HG03575 (cell line): Measurements from ENCODE around the gene FAM180A.

ENCODE experiments used
- ATAC-seq: cut with Tn5 transposase; IDR thresholded peaks from one replicate; pipeline ENCODE4 v1.9.1; 2021; ENCODE audit not compliant: unreplicated experiment, insufficient number of reproducible peaks, low FRiP score; ENCODE audit errors: extremely low read depth

Gene FAM180A

DNA sequence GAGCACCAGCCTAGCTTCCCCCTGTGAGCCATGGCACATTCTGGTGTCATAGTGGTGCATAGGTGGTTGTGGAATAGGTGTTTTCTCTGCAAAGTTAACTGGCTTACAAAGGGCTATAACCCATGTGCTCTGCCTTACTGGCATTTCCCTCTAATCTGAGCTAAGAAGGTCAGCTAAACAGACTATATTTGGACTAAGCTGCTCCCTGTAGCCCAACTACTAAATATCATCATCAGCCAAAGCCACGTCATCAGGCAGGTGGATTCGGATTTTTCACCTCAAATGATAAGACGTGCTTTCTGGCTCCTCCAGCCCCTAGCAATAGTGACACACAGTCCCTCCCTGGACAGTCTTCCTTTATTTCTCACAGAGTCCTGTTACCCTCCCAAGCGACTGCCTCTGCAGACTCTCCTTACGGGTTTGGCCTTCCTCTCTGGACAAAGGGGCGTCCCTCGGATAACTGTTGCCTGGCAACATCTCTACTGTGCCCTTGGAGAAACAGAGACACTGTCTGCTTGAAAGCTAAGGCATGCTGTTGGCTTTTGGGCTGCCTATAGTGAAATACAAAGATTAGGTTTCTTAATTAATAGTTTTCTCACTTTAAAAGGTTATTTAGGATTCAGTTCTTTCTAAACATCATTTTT lies 29.7 kb downstream of the FAM180A start:
- ATAC-seq: no peak

DNA sequence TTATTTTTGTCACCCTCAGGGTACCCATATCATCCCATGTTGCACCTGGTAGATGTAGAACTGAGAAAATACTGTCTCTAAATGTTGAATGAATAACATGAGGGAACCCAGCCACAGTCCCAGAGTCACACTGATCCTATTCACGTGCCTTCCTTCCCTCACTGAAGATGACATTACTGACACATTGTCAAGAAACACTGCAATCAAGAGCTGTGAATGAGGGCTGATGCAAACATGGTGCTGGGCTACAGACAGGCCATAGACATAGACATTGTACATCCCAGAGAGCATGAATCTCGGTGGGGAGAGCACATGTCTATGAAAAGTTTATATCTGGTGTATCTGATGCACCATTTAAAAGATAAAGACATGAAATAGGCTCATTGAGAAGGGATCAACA lies 30.4 kb downstream of the FAM180A start:
- no peak for ATAC-seq

DNA sequence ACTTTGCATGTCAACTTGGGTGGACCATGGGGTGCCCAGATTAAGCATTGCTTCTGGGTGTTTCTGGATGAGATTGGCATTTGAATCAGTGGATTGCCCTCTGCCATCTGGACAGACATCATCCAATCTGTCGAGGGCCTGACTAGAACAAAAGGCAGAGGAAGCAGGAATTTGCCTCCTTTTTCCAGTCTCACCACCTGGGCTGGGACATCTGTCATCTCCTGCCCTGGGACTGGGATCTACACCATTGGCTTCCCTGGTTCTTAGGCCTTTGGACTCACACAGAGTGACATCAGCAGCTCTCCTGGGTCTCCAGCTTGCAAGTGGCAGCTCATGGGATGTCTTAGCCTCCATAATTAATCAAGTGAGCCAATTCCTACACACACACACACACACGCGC lies 30.9 kb downstream of the FAM180A start:
- ATAC-seq: no peak

DNA sequence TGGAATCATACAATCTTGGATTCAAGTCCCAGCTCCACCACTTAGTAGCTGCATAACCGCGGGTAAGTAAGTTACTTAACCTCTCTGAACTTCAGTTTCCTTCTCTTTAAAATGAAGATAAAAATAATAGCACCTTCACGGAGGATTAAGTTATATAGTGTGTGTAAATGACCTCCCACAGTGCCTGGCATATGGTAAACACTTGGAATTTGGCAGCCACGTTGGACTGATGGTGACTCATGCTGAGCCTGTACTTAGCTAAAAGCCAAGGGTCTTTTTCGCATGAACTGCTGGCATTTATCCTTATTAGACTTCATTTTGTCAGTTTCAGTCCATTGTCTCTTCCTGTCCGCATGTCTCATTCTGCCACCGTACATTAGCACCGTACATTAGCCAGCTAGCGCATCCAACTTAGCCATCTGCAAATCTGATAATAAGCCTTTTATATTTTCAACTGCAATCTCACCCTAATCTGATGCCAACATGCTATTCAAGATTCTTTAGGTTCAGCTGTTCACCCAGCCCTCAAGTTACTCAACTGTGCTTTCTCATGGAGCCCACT lies 31.9 kb downstream of the FAM180A start:
- ATAC-seq: no peak

DNA sequence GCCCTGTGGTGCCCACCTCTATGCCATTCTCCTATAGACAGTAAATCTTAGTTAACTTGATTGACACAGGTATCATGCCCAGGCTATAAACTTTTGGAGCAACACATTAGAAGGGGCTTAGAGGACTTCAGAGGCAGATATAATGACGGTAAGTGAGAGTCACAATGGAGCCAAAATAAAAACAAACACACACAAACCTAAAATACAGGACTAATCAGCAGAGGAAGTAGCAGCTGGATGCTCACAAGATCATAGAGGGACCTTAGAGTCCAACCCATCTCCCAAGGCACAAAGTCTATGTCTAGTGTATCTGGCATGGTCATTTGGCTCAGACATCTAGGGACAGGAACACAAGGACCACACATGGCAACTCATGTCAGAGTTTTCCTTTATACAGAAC lies 32.9 kb downstream of the FAM180A start:
- no peak for ATAC-seq

DNA sequence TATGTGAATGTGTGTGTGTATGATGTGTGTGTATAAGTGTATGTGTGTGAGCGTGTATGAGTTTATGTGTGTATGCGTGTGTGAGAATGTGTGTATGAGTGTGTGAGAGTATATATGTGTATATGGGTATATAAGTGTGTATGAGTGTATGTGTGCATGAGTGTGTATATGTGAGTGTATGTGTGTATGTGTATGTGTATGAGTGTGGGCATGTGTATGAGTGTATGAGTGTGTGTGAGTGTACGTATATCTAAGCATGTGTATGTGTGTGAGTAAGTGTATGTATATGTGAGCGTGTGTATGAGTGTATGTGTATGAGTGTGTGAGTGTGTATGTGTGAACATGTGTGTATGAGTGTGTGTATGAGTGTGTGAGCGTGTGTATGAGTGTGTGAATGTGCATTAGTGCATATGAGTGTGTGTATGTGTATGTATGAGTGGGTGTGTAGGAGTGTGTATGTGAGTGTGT lies 33.5 kb downstream of the FAM180A start:
- no peak for ATAC-seq

DNA sequence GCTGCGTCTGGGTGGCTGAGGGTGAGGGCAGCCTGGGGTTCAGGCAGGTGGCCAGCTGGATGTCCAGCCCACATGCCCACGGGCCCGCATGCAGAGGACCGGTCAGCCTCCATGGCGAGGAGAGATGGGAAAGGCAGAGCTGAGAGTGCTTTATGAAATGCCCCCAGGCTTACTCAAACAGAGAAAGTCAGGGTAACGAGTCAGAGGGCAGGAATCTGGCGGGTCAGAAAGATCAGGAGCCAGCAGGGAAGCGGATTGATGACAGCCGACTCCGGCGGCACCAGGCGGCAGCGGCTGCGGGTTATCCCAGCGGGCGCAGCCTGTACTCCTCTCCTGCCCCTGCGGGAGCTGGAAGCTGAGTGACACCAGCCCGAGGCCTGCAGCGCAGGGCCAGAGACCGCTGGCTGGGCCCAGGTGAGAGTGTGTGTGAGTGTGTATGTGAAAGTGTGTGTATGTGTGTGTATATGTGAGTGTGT lies 34.0 kb downstream of the FAM180A start:
- no peak for ATAC-seq

DNA sequence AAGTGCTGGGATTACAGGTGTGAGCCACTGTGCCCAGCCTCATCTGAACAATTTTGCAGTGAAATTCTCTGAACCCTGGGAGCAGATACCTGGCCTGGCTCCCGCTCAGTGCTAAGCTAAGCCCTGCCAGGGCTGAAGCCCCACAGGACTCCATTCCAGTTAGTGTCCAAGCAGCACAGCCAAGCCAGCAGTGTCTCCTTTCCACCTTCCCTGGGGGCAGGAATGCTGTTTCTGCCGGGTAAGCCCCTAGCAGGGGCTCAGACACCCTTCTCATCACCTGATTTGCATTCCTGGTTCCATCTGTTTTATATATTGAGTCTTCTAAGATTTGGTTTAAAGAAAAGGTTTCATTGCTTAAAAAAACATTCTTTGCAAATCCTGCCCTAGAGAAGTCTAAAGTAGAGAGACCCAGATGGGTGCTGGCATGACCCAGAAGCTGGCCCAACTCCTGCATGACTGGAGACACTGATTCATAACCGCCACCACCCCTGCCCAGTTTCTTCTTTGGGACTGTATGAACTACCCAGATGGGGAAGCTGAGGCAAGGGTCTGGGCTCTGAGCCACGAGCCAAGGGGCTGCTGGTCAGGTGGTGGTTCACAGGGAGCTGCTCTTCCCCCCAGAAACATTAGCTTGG lies 34.7 kb downstream of the FAM180A start:
- no peak for ATAC-seq

DNA sequence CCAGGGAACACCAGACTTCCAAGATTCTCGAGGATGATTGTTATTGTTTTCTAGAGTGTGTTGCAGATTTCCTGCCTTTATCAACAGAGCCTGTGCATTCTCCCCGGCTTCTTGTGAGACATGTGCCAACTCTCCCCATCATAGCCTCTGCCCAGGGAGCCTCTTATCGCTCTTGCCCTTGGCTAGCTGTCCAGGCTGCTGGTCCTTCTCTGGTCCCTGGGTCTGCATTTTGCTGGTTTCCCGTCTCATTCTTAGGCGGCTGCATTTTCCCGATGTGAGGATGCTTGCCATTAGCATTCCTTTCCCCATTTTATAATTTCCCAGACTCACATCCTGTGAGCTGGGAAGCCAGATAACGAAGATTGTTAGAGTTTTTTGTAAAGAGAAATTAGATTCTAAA lies 35.8 kb downstream of the FAM180A start:
- ATAC-seq: no peak

DNA sequence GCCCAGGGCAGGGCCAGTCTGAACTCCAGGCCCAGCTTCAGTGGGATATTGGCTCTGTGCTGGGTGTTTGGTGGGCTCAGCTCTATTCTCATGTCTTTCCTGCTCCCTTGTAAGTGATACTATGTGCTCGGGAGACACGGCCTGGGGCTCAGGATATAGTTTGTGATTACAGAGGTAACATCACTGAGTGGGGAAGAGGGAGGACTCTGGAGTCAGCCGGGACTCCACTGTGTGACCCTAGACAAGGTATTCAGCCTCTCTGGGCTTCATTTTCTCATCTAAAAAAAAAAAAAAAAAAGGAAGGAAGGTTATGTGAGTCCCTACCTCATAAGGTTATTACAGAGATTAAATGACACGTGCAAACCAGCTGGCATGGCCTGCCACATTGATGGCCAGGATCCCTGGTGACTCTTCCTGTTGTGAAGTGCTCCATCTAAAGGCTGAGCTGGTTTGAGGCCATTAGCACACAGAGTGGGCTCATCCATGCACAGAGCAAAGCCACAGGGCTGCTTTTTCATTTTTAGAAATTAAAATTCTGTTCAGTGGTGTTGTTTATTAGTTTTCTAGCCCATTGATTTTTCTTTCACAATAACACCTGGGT lies 36.3 kb downstream of the FAM180A start:
- no peak for ATAC-seq

DNA sequence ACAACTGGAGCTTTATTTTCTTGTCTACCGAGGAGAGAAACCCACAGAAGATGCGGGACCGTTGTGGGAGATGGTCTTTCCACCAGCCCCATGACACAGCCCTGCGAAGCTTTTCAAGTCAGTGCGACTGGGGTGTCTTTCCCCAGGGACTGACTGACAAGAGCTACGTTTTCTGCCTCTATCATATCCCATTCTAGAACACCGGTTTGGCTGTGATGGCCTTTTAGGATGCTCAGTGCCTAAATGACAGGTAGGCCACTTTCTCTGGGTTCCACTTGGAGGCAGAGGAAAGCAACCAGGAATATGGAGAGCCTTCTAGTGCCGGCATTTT lies 37.5 kb downstream of the FAM180A start:
- ATAC-seq: no peak

DNA sequence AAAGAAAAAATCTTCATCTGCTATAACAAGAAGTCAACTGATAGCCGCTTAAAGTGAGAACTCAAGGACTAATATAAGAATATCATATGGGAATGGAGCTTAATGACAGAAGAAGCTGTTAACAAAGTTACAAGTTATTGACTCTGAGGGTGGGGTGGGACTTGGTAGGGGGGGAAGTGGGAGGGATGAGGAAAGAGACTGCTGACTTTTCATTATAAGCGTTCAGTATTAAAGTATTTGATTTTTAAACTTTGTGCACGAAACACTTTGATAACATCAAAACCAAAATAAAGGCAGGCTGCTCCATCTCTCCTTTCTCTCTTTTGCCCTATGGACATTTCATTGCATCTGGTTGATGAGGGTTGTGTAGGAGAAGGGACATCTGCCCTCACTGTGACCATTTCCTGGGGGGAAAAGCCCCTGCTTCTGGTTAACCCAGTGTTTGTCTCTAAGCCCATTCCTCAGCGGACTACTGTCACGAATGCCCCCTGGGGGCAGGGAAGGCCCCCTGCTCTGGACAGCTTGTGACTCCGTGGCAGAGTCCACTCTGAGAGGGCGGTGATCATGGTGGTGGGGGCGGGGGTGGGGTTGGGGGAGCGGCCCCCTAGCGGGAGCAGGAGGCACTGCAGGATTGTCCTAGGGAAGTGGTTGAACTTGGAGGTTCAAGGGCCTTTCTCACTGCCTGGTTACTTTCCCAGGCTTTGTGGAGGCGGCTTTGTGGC lies 38.0 kb downstream of the FAM180A start:
- ATAC-seq: no peak

DNA sequence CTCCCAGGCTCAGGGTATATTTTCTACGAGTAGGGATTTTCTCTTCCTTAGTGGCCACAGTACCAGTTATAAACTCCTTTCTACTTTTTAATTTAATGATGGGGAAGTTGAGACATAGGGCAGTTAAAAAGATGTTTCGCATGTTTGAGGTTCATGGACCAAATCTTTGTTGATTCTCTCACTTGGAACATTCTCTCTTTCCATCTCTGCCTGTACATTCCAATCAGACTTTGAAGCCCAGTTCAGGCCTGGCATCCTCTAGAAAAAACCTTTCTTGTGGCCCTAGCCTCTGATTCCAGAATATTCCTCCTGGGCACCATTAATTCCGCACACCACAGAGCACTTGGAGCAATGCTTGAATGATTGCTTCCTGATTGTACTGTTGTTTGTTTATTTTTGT lies 39.1 kb downstream of the FAM180A start:
- no peak for ATAC-seq

DNA sequence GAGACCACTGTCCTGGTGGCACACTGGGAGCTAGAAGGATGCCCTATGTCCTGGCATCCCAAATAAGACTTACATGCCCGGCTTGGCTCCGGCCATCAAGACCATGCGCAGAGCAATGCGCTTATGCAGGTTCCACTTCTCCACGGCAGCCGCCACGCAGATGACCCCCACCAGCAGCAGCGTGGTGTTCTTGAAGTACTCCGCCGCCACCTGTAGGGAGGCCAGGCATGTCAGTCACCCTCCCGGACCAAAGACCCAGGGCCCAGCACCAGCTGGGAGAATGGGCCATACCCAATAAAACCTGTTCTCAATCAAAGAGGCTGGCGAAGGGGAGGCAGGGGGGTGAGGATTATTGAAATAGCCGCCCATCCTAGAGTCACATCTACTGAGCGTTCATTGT lies 40.6 kb downstream of the FAM180A start:
- ATAC-seq: no peak

DNA sequence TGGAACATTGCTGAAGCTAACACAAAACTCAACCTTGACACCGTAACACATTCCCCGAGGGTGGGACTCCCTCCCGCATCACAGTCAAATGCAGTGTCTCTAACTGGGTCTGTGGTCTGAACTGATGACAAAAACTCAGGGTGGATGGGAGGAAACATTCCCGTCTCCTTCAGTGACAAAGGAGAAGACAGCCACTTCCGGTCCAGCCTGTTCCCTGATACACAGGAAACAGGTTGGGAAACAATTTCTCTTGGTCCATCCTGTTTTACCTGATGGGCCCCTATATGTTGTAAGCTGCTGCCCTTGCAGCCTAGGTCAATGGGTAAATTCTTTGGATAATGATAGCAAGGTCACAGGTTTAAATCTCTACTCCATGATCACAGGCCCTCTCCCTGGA lies 41.0 kb downstream of the FAM180A start:
- no peak for ATAC-seq

DNA sequence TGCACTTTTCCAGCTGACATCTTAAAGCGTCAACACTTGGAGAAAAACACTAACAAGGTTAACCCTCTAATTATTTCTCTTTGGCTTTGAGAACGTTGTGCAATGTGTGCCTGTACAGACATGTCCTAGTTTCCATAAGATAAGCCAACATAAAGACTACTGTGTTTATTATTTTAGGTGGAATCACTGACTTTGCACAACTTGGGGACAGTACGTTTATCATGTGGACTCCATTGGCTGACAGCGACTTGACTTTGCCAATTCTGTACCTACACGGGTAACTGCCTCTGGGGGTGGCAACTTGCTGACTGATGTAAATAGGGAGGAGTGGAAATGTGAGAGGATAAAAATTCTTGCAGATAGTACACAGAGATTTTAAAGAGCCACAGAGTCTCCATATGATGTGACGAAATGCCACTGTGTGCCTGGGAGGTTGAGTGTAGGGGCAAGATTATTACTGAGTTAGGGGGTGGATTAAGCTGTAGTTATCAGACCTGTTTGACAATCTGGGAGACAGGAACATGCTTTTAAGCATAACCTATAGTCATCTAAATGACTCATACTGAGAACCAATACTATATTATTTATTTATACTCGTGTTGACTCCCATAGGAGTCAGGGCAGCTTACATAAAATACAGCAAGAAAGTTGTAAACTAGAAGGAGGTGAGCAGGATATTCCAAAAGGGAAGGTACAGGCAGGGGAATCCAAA lies 41.6 kb downstream of the FAM180A start:
- no peak for ATAC-seq

DNA sequence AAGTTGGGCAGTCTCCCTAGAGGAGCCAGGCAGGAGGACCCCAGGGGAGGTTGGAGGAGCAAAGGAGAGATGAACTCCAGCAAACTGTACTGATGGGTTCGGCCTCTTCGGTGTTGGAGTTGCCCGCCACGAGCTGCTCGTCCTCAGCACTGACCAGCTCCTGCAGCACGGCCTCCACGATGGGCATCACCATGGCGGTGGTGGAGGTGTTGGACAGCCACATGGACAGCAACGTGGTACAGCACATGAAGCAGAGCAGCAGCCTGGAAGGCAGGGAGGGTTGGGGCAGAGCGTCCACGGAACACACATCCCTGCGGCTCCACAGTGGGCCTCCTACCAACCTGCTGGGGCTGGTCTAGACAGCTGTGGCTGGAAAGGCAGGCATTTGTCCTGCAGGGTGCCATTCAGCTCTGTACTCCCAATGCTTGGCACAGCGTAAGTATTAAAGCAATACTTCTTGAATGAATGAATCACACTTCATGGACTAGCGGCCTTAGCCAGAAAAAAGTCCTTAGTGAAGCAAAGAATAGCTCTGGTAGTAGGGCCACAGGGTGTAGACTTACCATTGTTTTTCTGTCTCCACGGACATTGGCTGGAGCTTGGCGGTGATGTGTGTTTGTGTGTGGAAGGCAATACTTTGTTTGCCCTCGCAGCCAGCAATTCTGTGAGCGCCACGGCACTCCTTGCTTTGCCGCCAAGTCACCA lies 42.4 kb downstream of the FAM180A start:
- ATAC-seq: no peak

DNA sequence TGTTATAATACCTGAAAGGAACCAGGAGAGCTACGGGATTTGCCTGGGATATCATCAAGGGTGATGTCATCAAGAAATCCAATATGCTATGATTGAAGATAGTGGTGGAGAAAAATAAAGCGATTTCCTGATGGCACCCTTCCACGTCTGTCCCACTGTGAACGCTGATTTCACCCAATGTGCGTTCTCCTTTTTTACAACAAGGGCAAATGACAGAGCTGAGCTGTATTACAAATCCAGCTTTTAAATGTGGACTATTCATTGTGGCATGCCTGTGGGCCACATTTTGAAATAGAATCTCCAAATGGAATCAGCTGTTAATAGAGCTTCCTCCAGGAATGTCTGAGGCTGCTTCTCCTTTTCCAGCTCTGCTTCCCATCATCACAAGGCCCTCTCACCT lies 43.9 kb downstream of the FAM180A start:
- no peak for ATAC-seq

DNA sequence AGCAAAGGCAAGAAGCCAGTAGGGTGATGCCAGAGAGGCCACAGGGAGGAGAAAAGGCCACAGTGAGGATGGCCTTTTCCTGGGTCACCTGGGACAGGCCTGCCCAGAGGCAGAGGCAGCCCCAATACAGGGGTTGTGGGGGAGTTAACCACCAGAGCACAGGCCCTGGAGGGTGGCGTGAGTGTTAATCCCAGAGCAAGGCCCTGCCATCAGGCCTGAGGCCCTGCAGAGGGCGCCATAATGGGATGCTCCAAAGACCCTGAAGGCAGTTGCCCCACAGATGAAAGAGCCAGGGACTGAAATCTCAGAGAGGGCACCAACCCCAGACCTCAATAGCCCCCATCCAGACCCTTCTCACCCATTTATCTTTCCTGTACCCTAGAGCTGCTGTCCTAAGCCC lies 44.5 kb downstream of the FAM180A start:
- no peak for ATAC-seq
